HG03097 (cell line): Measurements from ENCODE around the gene MINDY1.

ENCODE experiments used
- ATAC-seq: cut with Tn5 transposase; IDR thresholded peaks from one replicate; pipeline ENCODE4 v1.9.1; 2021; ENCODE audit not compliant: unreplicated experiment, low FRiP score

The MINDY1 gene, protein sequence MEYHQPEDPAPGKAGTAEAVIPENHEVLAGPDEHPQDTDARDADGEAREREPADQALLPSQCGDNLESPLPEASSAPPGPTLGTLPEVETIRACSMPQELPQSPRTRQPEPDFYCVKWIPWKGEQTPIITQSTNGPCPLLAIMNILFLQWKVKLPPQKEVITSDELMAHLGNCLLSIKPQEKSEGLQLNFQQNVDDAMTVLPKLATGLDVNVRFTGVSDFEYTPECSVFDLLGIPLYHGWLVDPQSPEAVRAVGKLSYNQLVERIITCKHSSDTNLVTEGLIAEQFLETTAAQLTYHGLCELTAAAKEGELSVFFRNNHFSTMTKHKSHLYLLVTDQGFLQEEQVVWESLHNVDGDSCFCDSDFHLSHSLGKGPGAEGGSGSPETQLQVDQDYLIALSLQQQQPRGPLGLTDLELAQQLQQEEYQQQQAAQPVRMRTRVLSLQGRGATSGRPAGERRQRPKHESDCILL

DNA sequence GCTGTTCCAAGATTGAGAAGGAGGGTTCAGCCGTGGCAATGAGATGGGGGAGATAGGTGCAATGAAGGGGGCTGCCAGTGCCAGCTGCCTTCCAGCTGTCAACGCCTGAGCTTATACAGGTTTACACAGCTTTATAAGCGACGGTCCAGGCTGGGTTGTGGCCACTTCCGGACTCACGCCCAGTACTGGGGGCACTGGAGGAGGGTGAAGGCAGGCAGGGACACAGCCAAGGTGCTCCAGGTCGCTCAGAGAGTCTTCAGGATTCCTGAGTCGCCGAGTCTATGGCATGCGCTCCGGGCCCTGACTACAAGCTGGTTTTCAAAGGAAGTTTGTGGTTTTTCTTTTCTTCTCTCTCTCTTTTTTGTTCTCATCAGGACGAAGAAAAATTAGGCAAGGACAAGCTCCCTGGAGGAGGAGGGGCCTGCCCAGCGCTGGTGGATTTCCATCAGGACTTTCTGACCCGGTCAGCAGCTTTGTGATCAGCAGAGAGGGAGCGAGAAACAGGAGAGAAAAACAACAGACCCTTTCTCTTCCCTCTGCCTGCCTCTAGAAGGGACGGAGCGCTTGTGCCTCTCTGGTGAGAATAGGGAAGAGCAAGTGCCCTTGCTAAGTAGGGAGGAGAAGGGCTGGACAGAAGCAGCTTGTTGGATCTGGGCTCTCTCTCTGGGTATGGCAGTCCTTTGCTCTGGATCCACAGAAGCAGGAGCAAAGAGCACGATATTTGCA is at the start of gene MINDY1:
Gene MINDY1 (minus strand): TSS at position 576 of the 726 bp plus-strand sequence. CDS start 4,285 bp downstream, outside the sequence.
- no peak for ATAC-seq

DNA sequence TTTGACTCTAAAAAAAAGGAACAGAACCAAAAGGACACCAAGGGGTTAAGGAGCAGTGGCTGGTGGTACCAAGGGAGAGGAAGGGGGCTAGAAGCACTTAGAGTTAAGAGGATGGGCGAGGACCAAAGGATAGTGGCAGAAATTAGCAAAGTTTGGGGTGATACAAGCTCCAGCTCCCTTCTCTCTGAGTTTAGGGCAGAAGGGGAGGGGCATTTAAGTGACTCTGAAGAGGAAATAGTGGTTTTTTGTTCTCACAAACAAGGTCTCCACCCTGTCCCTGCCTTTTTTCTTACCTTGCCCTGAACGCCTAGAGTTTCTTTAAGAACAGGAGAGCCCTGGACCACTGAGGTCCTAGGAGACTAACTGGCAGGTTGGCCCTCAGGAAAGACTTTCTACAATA is 49.4 kb upstream of the MINDY1 start:
- no peak for ATAC-seq

DNA sequence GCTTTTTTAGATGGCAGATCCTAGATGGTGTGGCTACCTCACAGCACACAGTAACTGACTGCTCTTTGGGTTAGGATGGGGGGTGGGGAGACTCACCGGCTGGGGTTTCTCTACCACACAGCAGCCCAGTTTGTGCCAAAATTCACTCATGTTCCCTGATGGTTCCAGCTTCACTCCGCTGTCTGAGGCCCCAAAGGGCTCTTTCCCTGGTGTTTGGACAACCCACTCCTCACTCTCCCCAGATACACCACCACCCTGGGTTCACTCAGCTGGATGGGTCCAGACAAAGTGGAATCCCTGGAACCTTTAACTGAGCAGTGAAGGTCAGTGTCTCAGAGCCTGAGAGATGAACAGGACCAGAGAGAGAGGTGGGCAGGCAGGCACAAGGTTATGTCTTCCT is 48.9 kb upstream of the MINDY1 start:
- ATAC-seq = no peak

DNA sequence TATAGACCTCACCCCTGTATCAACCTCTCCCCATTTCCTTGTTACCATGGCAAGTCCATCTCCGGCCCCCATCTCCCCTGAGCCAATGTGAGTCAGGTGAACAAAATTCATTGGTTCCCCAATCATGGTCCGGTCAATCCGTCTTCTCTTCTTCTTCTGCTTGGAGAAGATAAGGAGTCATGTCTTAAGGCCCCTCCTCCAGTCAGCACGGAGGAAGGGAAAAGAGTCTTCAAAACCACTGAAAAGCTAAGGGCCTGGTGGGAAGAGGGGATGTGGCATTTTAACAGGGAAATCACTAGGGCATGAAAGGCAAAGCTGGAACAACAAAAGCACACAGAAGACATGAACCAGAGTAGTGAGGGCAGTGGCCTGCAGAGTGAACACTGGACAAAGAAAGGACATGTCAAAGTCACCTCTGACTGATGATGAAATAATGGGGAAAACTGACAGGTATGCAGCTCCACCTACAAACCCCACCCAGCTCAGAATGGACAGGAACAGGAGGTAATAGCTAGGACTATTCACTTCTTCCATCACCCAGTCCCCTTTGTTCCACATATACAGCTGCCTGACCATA is 48.4 kb upstream of the MINDY1 start:
- no peak for ATAC-seq

DNA sequence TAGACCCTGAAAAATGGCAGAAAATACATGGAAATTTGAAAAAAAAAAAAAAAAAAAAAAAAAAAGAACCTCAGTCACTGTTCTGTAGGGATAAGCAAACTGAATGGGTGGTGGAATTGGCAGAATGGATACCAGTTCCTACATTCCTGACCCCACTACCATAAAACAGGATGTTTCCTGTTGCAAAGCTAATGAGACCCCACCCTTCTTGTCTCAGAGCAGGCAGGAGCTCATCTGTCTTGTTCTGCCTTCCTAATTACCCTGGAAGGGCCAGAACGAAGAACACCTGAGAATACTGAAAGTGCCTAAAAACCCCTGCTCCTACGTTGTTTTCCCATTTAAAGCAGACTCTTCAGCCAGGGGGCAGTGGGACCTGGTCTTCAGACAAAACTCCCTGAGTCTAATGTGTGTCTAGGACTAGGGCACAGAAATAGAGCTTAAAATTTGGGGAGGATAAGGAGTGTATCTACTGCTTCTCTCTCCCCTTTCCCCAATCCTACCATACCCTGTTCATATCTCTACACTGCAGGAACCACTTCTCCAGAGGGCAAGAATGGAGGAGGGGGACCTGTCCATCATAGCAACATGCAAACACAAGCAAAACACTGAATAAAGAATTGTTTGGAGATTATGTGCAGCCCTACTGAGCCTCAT is 44.8 kb upstream of the MINDY1 start:
- no peak for ATAC-seq

DNA sequence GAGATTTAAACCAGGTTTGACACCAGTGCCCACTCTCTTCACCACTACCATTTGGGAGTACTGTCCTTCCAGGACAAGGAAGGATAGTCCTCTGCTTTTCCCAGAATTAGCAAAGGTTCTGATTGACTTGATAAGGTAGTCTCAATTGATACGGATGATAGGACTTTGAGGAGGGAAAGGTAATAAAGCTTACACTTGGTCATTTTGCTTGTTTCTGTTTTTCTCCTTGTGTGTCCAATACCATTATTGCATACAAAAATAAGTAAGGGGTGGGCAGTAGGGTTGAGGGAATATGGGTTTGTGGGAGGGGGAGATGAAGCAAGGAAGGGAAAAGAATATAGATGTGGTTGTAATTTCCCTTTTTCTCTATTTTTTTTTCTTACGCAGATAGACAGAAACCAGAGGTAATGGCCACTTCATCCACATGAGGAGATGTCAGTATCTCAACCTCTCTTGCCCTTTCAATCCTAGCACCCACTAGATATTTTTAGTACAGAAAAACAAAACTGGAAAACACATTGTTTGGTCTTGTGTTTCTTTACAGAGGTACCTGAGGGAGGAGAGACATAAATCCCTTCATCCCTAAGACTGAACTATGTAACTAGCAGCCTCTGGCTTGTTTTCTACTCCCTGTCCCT is 43.5 kb upstream of the MINDY1 start:
- ATAC-seq = no peak

DNA sequence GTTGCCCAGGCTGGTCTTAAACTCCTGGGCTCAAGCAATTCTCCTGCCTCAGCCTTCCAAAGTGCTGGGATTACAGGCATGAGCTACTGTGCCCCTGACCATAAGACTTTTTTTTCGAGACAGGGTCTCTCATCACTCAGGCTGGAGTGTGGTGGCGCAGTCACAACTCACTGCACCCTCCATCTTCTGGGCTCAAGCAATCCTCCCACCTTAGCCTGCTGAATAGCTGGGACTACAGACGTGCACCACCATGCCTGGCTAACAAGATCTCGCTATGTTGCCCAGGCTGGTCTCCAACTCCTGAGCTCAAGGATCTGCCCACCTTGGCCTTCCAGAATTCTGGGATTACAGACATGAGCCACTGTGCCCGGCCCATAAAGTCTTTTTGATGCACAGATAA is 42.8 kb upstream of the MINDY1 start:
- no peak for ATAC-seq

DNA sequence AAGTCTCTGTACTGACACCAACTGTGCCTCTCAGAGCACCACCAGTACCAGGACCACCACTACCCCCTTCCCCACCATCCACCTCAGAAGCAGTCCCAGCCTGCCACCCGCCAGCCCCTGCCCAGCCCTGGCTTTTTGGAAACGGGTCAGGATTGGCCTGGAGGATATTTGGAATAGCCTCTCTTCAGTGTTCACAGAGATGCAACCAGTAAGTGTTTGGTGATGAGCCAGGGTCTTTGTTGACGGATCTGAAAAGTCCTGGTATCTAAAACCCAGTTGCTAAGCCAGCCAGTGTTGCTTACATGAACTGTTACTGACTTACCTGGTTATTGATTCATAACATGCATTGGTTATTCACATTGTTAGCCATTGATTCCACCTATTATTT is 41.9 kb upstream of the MINDY1 start:
- no peak for ATAC-seq

DNA sequence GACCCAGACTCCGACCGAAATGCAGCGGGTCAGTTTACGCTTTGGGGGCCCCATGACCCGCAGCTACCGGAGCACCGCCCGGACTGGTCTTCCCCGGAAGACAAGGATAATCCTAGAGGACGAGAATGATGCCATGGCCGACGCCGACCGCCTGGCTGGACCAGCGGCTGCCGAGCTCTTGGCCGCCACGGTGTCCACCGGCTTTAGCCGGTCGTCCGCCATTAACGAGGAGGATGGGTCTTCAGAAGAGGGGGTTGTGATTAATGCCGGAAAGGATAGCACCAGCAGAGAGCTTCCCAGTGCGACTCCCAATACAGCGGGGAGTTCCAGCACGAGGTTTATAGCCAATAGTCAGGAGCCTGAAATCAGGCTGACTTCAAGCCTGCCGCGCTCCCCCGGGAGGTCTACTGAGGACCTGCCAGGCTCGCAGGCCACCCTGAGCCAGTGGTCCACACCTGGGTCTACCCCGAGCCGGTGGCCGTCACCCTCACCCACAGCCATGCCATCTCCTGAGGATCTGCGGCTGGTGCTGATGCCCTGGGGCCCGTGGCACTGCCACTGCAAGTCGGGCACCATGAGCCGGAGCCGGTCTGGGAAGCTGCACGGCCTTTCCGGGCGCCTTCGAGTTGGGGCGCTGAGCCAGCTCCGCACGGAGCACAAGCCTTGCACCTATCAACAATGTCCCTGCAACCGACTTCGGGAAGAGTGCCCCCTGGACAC is 41.4 kb upstream of the MINDY1 start:
- ATAC-seq = no peak

DNA sequence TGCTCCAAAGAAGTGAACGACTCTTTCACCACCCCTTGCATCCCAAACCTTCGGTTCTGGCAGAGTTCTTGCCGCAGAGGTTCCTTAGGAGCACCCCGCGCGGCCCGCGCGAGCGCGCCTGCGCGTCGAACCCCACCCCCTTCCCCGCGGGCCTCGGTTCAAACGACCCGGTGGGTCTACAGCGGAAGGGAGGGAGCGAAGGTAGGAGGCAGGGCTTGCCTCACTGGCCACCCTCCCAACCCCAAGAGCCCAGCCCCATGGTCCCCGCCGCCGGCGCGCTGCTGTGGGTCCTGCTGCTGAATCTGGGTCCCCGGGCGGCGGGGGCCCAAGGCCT is 40.9 kb upstream of the MINDY1 start, which contains the start of gene C1orf56:
Gene C1orf56 (plus strand): TSS at position 161 of the 334 bp plus-strand sequence. CDS start 97 bp downstream, at position 258.
- ATAC-seq = no peak

DNA sequence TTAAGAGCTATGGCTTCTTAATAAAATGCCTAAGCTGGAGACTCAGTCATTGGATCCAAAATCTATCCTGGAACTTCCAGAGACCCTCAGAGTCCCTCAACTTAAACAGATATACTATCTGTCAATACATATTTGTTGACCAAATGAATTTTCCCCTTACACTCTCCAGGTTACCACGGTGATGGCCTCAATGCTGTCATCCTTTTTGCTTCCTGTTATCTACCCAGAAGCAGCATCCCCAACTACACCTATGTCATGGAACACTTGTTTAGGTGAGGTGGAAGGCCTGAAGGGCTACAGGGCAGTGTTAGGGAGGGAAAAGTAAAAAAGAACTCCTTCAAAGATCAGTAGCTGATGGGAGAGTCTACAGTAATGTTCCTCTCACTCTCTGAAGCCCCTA is 36.5 kb upstream of the MINDY1 start:
- ATAC-seq = no peak

DNA sequence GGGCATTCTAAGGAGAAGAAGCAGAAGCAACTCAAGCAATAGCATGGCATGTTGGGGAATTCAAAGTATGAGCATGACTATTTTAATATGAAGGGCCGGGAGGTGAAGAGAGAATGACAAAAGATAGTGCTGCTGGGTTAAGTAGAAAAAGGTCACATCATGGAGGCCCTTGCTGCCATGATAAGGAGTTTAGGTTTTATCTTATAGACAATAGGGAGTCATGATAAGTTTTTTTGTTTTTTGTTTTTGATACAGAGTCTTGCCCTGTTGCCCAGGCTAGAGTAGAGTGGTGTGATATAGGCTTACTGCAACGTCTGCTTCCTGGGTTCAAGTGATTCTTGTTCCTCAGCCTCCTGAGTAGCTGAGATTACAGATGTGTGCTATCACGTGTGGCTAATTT is 32.8 kb upstream of the MINDY1 start:
- no peak for ATAC-seq

DNA sequence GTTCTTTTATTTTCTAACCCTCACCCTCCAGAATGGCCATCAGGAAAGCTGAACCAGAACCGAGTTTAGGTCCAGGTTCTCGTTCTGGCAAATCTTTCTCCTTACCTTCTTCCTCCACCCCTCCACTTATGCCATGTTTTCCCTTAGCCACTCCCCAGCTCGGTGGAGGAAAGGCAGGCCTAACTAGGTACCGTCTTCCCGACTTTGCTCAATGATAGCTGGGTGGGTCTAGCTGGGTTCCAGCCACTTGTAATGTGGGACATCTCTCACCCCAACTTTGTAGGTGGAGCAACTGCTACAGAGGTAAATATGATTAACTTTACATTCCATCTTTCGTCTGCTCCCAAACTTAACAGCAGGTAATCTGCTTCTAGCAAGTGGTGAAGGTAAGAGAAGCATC is 30.3 kb upstream of the MINDY1 start:
- ATAC-seq = no peak

DNA sequence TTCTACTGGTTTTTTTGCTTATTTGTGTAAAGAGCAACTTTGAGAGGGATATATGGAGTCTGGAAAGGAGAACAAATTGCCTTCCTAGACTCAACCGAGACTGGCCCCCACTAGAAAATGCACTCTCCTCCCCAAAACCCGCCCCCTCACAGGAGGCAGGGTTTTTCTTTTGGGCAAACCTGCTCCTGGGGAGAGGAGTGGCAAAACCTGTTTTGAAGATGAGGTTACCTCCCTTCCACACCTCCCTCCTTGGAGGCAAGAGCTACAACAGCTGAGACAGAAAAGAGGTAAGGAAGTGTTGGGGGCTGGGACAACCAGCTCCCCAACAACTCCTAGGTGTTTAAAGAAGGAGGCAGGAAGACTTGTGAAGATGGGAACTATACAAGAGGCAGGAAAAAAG is 29.7 kb upstream of the MINDY1 start, which contains the start of gene BNIPL:
Gene BNIPL (plus strand): TSS at position 231 of the 400 bp plus-strand sequence. CDS start 140 bp downstream, at position 371.
- ATAC-seq = no peak

DNA sequence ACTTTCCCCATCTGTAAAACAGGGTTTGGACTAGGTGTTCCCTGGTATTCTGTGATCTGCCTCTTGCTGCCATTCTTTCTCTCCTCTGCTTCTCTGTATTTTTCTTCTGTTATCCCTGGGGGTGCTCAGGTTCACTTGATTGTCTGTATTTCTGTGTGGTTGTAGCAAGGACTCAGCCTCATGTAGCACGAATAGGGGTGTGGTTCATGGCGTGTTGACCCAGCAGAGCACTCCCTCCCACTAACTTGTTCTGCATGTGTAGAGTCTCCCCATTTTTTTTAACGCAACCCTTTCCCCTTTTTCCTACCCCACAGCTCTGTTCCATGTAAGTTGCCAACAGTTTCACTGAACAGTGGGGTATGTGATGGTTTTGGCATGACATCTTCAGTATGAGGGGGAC is 28.5 kb upstream of the MINDY1 start:
- ATAC-seq = no peak

DNA sequence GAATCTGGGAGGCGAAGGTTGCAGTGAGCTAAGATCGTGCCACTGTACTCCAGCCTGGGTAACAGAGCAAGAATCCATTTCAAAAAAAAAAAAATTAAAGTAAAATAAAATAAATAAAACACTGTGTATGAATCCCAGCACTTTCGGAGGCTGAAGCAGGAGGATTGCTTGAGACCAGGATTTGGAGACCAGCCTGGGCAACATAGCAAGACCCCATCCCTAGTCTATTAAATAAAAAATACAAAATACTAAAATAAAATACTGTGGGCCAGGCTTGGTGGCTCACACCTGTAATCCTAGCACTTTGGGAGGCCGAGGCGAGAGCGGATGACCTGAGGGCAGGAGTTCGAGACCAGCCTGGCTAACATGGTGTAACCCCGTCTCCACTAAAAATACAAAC is 25.5 kb upstream of the MINDY1 start:
- ATAC-seq = no peak

DNA sequence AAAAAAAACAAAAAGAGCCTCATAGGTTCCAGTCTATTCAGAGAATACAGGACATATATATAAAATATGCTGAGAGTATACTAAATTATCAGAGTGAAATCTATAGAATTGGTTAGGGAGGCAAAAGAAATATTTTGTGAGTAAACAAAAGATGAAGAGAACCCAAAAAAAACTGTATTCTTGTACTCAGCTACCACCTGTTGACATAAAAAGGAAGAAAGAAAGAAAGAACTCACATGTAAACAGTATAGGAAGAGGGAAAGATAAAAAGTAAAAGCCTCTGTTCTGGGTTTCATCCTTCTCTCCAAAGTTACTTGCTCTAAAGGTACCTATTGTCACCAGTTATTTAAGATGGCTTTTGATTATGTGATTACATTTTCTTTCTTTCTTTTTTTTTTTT is 19.8 kb upstream of the MINDY1 start:
- no peak for ATAC-seq

DNA sequence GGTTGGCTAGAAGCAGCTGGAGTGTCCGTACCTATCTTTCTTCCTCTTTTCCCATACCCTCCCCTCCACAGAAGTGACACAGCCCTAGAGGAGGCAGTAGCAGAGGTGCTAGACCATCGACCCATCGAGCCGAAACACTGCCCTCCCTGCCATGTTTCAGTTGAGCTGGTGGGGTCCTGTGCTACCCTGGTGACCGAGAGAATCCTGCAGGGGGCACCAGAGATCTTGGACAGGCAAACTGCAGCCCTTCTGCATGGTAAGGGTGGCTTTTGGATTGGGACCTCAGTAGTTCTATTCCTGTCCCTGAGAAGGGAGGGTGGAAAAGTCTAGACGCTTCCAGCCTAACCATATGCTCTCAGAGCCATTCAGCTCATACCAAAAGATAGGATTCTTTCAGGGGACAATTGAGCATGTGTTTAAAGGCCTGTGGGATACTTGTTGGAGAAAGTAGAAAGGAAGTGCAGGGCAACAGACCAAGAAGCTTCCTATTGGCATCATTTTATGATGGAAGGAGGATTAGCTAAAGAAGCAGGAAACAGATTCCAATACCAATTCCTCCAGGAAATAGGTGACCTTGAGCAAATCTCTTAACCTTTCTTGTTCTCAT is 17.9 kb upstream of the MINDY1 start:
- no peak for ATAC-seq

DNA sequence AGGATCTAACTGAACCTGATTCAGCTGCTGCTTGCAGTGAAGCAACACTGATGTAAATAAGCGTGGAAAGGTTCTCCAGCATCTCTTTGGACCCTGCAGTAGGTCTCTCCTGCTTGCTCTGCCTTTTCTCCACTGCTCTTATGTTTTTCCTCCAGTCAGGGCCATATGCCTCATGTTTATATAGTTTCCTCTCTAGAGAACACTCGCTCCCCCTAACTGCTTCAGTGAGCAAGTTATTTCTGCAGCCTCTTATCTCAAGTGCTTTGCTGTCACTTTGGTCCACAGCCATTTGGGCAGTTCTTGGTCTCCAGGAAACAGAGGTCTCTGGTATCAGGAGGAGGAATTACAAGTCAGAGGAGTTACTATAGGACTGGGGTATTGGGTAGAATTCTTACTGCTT is 6.8 kb upstream of the MINDY1 start:
- no peak for ATAC-seq
